ENCODE results near the gene NRXN2. TPM values are rescaled to one million over a fixed set of nuclear protein-coding genes. Genes with fewer than 3 reads are reported as not detected.

The NRXN2 gene
- total RNA-seq, 4 donors from 2014 or later: 0.21 to 0.72 (median 0.64) TPM; not detected in 1

DNA sequence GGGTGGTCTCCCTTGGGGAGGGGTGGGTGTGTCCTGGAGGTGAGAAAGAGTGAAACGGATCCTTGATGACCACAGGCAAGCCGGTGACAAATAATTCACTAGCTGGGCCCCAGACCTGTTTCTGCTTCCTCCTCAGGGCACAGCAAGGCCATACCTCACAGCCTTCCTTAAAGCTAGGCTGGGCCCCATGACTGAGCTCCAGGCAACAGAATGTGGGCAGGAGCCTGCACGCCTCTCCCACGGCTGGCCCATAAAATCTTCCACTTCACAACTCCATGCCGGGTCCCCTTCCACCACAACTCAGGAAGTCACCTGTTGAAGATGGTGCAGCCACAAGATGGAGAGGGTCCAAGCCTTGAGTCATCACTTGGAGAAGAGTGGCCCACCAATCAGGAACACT, 108.1 kb downstream of the NRXN2 start:
- Histone ChIP-seq H3K9me3 (no peaks in the 10 kb centered on the region), H3K27me3 (no peaks in the 10 kb centered on the region), H3K4me1 (peaks cover under 1% of the 10 kb centered on the region), H3K27ac (no peak overlapping the region), H3K4me3 (no peak overlapping the region), H3K36me3 (no peaks in the 10 kb centered on the region)
- TF ChIP-seq, protein P1, sequence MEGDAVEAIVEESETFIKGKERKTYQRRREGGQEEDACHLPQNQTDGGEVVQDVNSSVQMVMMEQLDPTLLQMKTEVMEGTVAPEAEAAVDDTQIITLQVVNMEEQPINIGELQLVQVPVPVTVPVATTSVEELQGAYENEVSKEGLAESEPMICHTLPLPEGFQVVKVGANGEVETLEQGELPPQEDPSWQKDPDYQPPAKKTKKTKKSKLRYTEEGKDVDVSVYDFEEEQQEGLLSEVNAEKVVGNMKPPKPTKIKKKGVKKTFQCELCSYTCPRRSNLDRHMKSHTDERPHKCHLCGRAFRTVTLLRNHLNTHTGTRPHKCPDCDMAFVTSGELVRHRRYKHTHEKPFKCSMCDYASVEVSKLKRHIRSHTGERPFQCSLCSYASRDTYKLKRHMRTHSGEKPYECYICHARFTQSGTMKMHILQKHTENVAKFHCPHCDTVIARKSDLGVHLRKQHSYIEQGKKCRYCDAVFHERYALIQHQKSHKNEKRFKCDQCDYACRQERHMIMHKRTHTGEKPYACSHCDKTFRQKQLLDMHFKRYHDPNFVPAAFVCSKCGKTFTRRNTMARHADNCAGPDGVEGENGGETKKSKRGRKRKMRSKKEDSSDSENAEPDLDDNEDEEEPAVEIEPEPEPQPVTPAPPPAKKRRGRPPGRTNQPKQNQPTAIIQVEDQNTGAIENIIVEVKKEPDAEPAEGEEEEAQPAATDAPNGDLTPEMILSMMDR (IDR thresholded peaks at IDR 0.05): no peak
- TF ChIP-seq POLR2A (IDR thresholded peaks at IDR 0.05): no peak
- TF ChIP-seq POLR2AphosphoS5 (IDR thresholded peaks at IDR 0.05): no peak
- TF ChIP-seq EP300 (IDR thresholded peaks at IDR 0.05): no peak
- 86% methylated on average over 3 of the region's 5 CpGs for WGBS
- DNase-seq (ENCODE audit: low spot score in 2 of 2): no peak

DNA sequence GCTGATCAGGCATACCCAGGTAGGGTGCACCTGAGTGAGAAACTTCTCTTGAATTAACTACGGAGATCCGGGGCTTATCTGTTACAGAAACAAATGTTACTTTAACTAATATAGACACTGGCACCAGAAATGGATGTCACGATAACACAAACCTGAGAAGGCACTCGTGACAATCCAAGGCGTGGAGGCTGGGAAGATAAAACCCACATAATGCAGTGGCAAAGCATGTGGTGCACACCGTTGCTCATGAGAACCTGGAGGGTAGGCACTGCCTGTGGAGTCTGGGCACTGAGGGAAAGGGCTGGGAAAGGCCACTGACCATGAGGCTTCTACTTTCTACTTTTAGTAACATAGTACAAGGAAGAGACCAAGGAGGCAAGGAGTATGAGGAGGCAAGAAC, 109.3 kb downstream of the NRXN2 start:
- no peaks in the 10 kb centered on the region for H3K36me3 ChIP-seq
- 90% methylated on average over 6 of the region's 6 CpGs for WGBS
- no peak for DNase-seq (ENCODE audit: low spot score in 2 of 2)
- no peaks in the 10 kb centered on the region for H3K9me3 ChIP-seq
- H3K4me1 ChIP-seq: no peaks in the 10 kb centered on the region
- H3K27me3 ChIP-seq: no peaks in the 10 kb centered on the region
- no peak overlapping the region for H3K27ac ChIP-seq
- TF ChIP-seq POLR2A (IDR thresholded peaks at IDR 0.05) (no peak), POLR2AphosphoS5 (IDR thresholded peaks at IDR 0.05) (no peak), EP300 (IDR thresholded peaks at IDR 0.05) (no peak)
- TF ChIP-seq, protein P1 (IDR thresholded peaks at IDR 0.05): no peak
- H3K4me3 ChIP-seq: no peak overlapping the region

DNA sequence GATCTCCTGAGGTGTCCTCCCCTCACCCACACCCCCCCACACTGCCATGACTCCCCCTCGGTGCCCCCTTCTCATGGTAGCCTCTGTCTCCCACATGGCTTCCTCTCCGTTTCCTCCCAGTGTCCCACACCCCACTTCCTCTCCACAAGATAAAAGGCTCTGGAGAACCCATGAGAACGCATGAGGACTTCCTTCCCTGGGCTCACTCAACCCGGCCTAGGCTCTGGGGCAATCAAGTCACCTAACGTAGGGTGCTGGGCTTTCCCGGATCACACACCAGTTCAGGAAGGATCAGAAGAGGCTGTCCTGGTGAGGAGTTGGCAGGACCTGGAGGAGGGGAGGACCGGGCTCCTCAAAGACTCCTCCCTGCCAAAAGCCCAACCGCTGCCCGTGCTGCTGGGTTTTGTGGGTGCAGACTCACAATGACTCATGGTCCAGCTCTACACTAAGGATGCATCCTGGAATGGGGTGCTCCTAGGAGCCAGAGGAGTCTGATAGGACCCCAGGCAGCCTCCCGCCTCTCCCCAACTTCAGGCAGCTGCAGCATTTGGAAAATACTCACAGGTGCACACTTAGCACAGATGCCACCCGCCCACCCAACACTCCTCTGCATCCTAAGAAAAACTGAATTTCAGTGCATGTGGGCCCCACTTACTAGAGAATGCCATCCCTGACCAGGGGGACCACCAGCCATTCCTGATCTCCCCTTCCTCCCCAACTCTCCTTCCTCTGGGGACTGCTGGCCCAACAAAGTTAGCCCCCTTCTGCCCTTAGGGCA, 110.9 kb downstream of the NRXN2 start:
- Histone ChIP-seq H3K4me1 (peaks cover 6% of the 10 kb centered on the region), H3K9me3 (no peaks in the 10 kb centered on the region), H3K27me3 (peaks cover 4% of the 10 kb centered on the region), H3K27ac (no peak overlapping the region), H3K4me3 (no peak overlapping the region), H3K36me3 (no peaks in the 10 kb centered on the region)
- WGBS: 63% methylated on average over 10 of the region's 11 CpGs
- DNase-seq (ENCODE audit: low spot score in 2 of 2): no peak
- no peak for TF ChIP-seq POLR2AphosphoS5 (IDR thresholded peaks at IDR 0.05)
- no peak for TF ChIP-seq EP300 (IDR thresholded peaks at IDR 0.05)
- TF ChIP-seq POLR2A (IDR thresholded peaks at IDR 0.05): no peak
- TF ChIP-seq, protein P1 (IDR thresholded peaks at IDR 0.05): no peak

DNA sequence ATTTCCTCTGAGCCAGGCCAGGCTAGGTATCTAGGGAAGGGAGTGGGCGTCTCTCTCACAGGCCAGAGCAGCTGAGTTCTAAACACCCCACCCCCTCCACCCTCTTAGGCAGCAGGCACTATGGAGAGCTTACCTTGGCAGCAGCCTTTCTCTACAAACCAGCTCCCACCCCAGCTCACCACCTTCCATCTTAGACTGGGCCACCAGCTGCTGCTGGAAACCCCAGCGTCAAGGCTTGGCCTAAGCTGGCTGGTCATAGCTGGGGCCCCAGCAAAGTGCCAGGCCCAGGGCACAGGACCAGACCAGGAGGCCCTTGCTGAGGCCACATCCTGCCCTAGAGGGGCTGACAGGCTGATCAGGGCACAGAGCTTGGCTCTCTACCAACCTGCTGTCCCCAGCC, 111.8 kb downstream of the NRXN2 start:
- TF ChIP-seq EP300 (IDR thresholded peaks at IDR 0.05): no peak
- TF ChIP-seq POLR2AphosphoS5 (IDR thresholded peaks at IDR 0.05): no peak
- TF ChIP-seq, protein P1 (IDR thresholded peaks at IDR 0.05): no peak
- TF ChIP-seq POLR2A (IDR thresholded peaks at IDR 0.05): no peak
- Histone ChIP-seq H3K9me3 (no peaks in the 10 kb centered on the region), H3K27me3 (peaks cover 9% of the 10 kb centered on the region), H3K27ac (no peak overlapping the region), H3K36me3 (no peaks in the 10 kb centered on the region), H3K4me1 (peaks cover 6% of the 10 kb centered on the region), H3K4me3 (no peak overlapping the region)
- WGBS: 100% methylated on average over 2 of the region's 2 CpGs
- DNase-seq (ENCODE audit: low spot score in 2 of 2): no peak

DNA sequence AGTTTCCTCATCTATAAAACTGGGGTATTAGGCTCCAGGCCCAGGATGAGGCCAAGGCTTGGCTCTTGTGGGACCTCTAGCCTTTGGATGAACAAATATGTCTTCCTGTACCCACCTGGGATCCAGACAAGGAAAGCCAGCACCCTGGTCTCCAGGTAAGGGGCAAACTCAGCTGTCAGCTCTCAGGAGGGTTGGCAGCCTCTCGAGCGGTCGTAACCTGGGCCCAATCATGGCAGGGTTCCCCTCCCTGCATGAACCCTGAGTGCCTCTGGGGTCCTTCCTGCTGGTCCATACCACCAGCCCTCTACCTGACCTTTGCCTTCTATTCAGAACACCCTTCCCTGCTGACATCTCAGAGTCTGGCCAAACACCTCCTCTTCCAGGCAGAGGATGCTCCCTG, 112.4 kb downstream of the NRXN2 start:
- Histone ChIP-seq H3K27me3 (peaks cover 9% of the 10 kb centered on the region), H3K4me3 (no peak overlapping the region), H3K36me3 (no peaks in the 10 kb centered on the region), H3K9me3 (no peaks in the 10 kb centered on the region), H3K4me1 (peaks cover 6% of the 10 kb centered on the region), H3K27ac (no peak overlapping the region)
- TF ChIP-seq EP300 (IDR thresholded peaks at IDR 0.05) (no peak), POLR2AphosphoS5 (IDR thresholded peaks at IDR 0.05) (no peak)
- WGBS: 100% methylated on average over 3 of the region's 3 CpGs
- no peak for DNase-seq (ENCODE audit: low spot score in 2 of 2)
